Esophagus muscularis mucosa (tissue), 4 donors: ENCODE results near the gene RTF1.

Experiments used
- EP300 ChIP-seq: sonication (generic); formaldehyde crosslinking; IDR thresholded peaks from one replicate; pipeline ENCODE4 v1.6.1; 2017; ENCODE audit warnings: antibody characterized with exemption
- POLR2A ChIP-seq: fragments of 450-650 bp; IDR thresholded peaks from one replicate; pipeline ENCODE4 v1.6.1; 2017; ENCODE audit warnings: antibody characterized with exemption, moderate library complexity, mild to moderate bottlenecking, low read depth
- POLR2AphosphoS5 ChIP-seq, 2 donors: sonication (generic); formaldehyde crosslinking; IDR thresholded peaks; one replicate each; pipeline ENCODE4 v1.6.1; 2017; ENCODE audit warnings: antibody characterized with exemption in 2 of 2
- TF ChIP-seq, protein P1 (sequence below), 3 experiments: fragments of 200-600 bp in 2 of 3; fragments of 450-650 bp in 1 of 3; sonication (generic) in 2 of 3; IDR thresholded peaks; one replicate each; pipeline ENCODE4 v1.5.1; 2017 to 2019; ENCODE audit warnings: antibody characterized with exemption in 3 of 3, mild to moderate bottlenecking in 2 of 3, moderate library complexity in 1 of 3

- no peak for TF ChIP-seq POLR2A
- TF ChIP-seq, protein P1, sequence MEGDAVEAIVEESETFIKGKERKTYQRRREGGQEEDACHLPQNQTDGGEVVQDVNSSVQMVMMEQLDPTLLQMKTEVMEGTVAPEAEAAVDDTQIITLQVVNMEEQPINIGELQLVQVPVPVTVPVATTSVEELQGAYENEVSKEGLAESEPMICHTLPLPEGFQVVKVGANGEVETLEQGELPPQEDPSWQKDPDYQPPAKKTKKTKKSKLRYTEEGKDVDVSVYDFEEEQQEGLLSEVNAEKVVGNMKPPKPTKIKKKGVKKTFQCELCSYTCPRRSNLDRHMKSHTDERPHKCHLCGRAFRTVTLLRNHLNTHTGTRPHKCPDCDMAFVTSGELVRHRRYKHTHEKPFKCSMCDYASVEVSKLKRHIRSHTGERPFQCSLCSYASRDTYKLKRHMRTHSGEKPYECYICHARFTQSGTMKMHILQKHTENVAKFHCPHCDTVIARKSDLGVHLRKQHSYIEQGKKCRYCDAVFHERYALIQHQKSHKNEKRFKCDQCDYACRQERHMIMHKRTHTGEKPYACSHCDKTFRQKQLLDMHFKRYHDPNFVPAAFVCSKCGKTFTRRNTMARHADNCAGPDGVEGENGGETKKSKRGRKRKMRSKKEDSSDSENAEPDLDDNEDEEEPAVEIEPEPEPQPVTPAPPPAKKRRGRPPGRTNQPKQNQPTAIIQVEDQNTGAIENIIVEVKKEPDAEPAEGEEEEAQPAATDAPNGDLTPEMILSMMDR (IDR thresholded peaks at IDR 0.05), result no peak
- TF ChIP-seq POLR2AphosphoS5 (IDR thresholded peaks at IDR 0.05), result no peak
- no peak for TF ChIP-seq EP300
These were observed 78.2 kb downstream of the RTF1 start for GRCh38 chr15:41494922-41495735.
